Putamen (tissue), 1 donor: ENCODE results near the gene ANXA7.
A peak's percentile ranks its signal among the peaks of the same experiment; 100 is the strongest.
"Not testable (repeated sequence)": the region's sequence is repeated elsewhere in the genome, so short reads cannot be mapped to it uniquely, and the experiment has no call there.

ENCODE experiments used
- DNase-seq: peaks from one replicate; pipeline ENCODE4 v3.0.0-alpha.2; 2016; ENCODE audit warnings: low spot score

Gene ANXA7

GRCh38 chr10:73407495-73407894 lies 6.4 kb downstream of the ANXA7 start:
- no peak for DNase-seq

GRCh38 chr10:73406846-73407245 lies 7.0 kb downstream of the ANXA7 start:
- no peak for DNase-seq

- no peak for DNase-seq
Measured at GRCh38 chr10:73405556-73405955, 8.3 kb downstream of the ANXA7 start.

GRCh38 chr10:73404690-73405089 lies 9.2 kb downstream of the ANXA7 start:
- no peak for DNase-seq

GRCh38 chr10:73401636-73402035 lies 12.2 kb downstream of the ANXA7 start:
- DNase-seq: no peak

GRCh38 chr10:73399063-73399462 lies 14.8 kb downstream of the ANXA7 start:
- no peak for DNase-seq

- DNase-seq: no peak
Measured at GRCh38 chr10:73398024-73398423, 15.8 kb downstream of the ANXA7 start.

GRCh38 chr10:73394325-73394724 lies 19.5 kb downstream of the ANXA7 start:
- DNase-seq: not testable (repeated sequence)

- no peak for DNase-seq
Measured at GRCh38 chr10:73388228-73388627, 25.6 kb downstream of the ANXA7 start.

GRCh38 chr10:73386583-73386982 lies 27.3 kb downstream of the ANXA7 start:
- no peak for DNase-seq

- no peak for DNase-seq
Measured at GRCh38 chr10:73379064-73379748, 34.7 kb downstream of the ANXA7 start.

- DNase-seq: no peak
Measured at GRCh38 chr10:73376679-73377078, 37.2 kb downstream of the ANXA7 start.

- DNase-seq: peak; percentile 70
Measured at GRCh38 chr10:73368238-73368637, 45.6 kb downstream of the ANXA7 start.

GRCh38 chr10:73366381-73367298 lies 47.2 kb downstream of the ANXA7 start:
- no peak for DNase-seq

- no peak for DNase-seq
Measured at GRCh38 chr10:73364964-73365363, 48.9 kb downstream of the ANXA7 start.

GRCh38 chr10:73359492-73359891 lies 54.4 kb downstream of the ANXA7 start:
- DNase-seq: no peak

GRCh38 chr10:73358331-73359279 lies 55.3 kb downstream of the ANXA7 start, which contains the start of gene CFAP70:
TSS of gene CFAP70 (minus strand) at chr10:73358864. CDS start at chr10:73354796, 4,068 bp downstream.
- DNase-seq: peak; percentile 93

- no peak for DNase-seq
Measured at GRCh38 chr10:73357821-73358220, 56.0 kb downstream of the ANXA7 start.

- DNase-seq: no peak
Measured at GRCh38 chr10:73357166-73357565, 56.7 kb downstream of the ANXA7 start.

GRCh38 chr10:73344269-73344668 lies 69.6 kb downstream of the ANXA7 start:
- no peak for DNase-seq

- DNase-seq: no peak
Measured at GRCh38 chr10:73340121-73340520, 73.7 kb downstream of the ANXA7 start.

- peak; percentile 17 for DNase-seq
Measured at GRCh38 chr10:73339436-73339835, 74.4 kb downstream of the ANXA7 start.
